ENCODE data around the gene EVC2.

Gene EVC2

GRCh38 chr4:5541169-5541568 is 167.2 kb downstream of the EVC2 start:
- Mint-ChIP-seq H3K36me3 (no peaks in the 10 kb centered on the region), H3K27ac (no peak overlapping the region), H3K27me3 (no peaks in the 10 kb centered on the region)

GRCh38 chr4:5539584-5539983 is 168.8 kb downstream of the EVC2 start:
- no peak overlapping the region for H3K27ac Mint-ChIP-seq
- H3K9me3 Mint-ChIP-seq (ENCODE audit: low read depth): peaks cover 4% of the 10 kb centered on the region
- H3K4me1 Mint-ChIP-seq (ENCODE audit: low read depth): no peaks in the 10 kb centered on the region
- H3K27me3 Mint-ChIP-seq: no peaks in the 10 kb centered on the region
- no peak overlapping the region for H3K4me3 Mint-ChIP-seq
- no peaks in the 10 kb centered on the region for H3K36me3 Mint-ChIP-seq

More at GRCh38 chr4:5541169-5541568, 167.2 kb downstream of the EVC2 start:
- Mint-ChIP-seq H3K9me3 (ENCODE audit: low read depth) (no peaks in the 10 kb centered on the region), H3K4me3 (no peak overlapping the region), H3K4me1 (ENCODE audit: low read depth) (no peaks in the 10 kb centered on the region)

- no peak overlapping the region for H3K4me3 Mint-ChIP-seq
- H3K27me3 Mint-ChIP-seq: peaks cover 3% of the 10 kb centered on the region
- H3K4me1 Mint-ChIP-seq (ENCODE audit: low read depth): no peaks in the 10 kb centered on the region
- no peak overlapping the region for H3K27ac Mint-ChIP-seq
- peaks cover 3% of the 10 kb centered on the region for H3K36me3 Mint-ChIP-seq
- peaks cover 4% of the 10 kb centered on the region for H3K9me3 Mint-ChIP-seq (ENCODE audit: low read depth)
Measured at GRCh38 chr4:5532100-5532499, 176.3 kb downstream of the EVC2 start.

- Mint-ChIP-seq H3K9me3 (ENCODE audit: low read depth) (no peaks in the 10 kb centered on the region), H3K36me3 (no peaks in the 10 kb centered on the region), H3K4me3 (no peak overlapping the region), H3K27ac (no peak overlapping the region), H3K27me3 (peaks cover 3% of the 10 kb centered on the region), H3K4me1 (ENCODE audit: low read depth) (no peaks in the 10 kb centered on the region)
Measured at GRCh38 chr4:5528031-5528436, 180.3 kb downstream of the EVC2 start.

GRCh38 chr4:5527211-5527610 is 181.1 kb downstream of the EVC2 start:
- H3K4me3 Mint-ChIP-seq: no peak overlapping the region
- H3K4me1 Mint-ChIP-seq (ENCODE audit: low read depth): no peaks in the 10 kb centered on the region
- H3K27me3 Mint-ChIP-seq: peaks cover 1% of the 10 kb centered on the region
- no peaks in the 10 kb centered on the region for H3K9me3 Mint-ChIP-seq (ENCODE audit: low read depth)
- no peaks in the 10 kb centered on the region for H3K36me3 Mint-ChIP-seq
- H3K27ac Mint-ChIP-seq: no peak overlapping the region

- H3K27ac Mint-ChIP-seq: no peak overlapping the region
- H3K4me1 Mint-ChIP-seq (ENCODE audit: low read depth): no peaks in the 10 kb centered on the region
- no peak overlapping the region for H3K4me3 Mint-ChIP-seq
- H3K36me3 Mint-ChIP-seq: no peaks in the 10 kb centered on the region
- no peaks in the 10 kb centered on the region for H3K27me3 Mint-ChIP-seq
- H3K9me3 Mint-ChIP-seq (ENCODE audit: low read depth): no peaks in the 10 kb centered on the region
Measured at GRCh38 chr4:5526080-5526846, 182.1 kb downstream of the EVC2 start.

- H3K36me3 Mint-ChIP-seq: no peaks in the 10 kb centered on the region
- no peaks in the 10 kb centered on the region for H3K9me3 Mint-ChIP-seq (ENCODE audit: low read depth)
- no peaks in the 10 kb centered on the region for H3K27me3 Mint-ChIP-seq
- H3K4me3 Mint-ChIP-seq: no peak overlapping the region
- no peaks in the 10 kb centered on the region for H3K4me1 Mint-ChIP-seq (ENCODE audit: low read depth)
- no peak overlapping the region for H3K27ac Mint-ChIP-seq
Measured at GRCh38 chr4:5524446-5525299, 183.7 kb downstream of the EVC2 start.

- Mint-ChIP-seq H3K27me3 (no peaks in the 10 kb centered on the region), H3K9me3 (ENCODE audit: low read depth) (no peaks in the 10 kb centered on the region), H3K4me1 (ENCODE audit: low read depth) (no peaks in the 10 kb centered on the region), H3K36me3 (peaks cover 2% of the 10 kb centered on the region), H3K4me3 (no peak overlapping the region), H3K27ac (no peak overlapping the region)
Measured at GRCh38 chr4:5517372-5517771, 191.0 kb downstream of the EVC2 start.

- no peak overlapping the region for H3K27ac Mint-ChIP-seq
- H3K4me1 Mint-ChIP-seq (ENCODE audit: low read depth): no peaks in the 10 kb centered on the region
- H3K36me3 Mint-ChIP-seq: peaks cover 2% of the 10 kb centered on the region
- H3K9me3 Mint-ChIP-seq (ENCODE audit: low read depth): no peaks in the 10 kb centered on the region
- no peak overlapping the region for H3K4me3 Mint-ChIP-seq
- no peaks in the 10 kb centered on the region for H3K27me3 Mint-ChIP-seq
Measured at GRCh38 chr4:5515646-5516045, 192.7 kb downstream of the EVC2 start.

All from activated naive CD8-positive, alpha-beta T cell (primary cell).